Measurements from ENCODE around the gene NRXN3.

Gene NRXN3

DNA sequence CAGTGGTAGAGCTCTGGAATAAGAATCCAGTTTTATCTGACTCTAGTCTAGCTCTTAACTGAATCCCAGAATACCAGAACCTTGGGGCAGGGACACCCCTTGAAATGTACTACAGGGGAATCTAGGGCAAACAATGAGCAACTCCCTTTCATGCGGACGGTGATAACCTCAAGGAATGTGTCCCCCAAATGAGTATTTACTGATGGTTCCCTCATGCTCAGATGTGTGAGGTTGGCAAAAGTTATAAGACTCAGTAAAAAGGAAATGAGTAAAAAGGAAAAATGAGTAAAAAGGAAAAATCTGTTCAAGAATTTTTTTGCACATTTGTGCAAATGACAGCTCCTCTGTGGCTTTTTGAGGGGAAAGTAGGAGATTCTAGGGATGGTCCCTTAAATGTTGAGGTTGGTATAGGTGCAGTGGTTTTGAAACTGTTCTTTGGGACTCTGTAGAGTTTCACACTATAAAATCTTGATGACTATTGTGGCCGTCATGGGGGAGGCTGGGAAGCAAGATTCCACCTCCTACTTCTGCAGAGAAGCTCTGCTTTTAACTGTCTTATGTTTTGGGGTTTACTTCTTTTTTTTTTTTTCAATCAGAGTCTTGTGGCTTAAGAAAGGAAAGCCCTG is 58.6 kb downstream of the NRXN3 start:
- H2AFZ ChIP-seq (ENCODE audit: low read length), result no peak overlapping the region
- TF ChIP-seq, protein P1, sequence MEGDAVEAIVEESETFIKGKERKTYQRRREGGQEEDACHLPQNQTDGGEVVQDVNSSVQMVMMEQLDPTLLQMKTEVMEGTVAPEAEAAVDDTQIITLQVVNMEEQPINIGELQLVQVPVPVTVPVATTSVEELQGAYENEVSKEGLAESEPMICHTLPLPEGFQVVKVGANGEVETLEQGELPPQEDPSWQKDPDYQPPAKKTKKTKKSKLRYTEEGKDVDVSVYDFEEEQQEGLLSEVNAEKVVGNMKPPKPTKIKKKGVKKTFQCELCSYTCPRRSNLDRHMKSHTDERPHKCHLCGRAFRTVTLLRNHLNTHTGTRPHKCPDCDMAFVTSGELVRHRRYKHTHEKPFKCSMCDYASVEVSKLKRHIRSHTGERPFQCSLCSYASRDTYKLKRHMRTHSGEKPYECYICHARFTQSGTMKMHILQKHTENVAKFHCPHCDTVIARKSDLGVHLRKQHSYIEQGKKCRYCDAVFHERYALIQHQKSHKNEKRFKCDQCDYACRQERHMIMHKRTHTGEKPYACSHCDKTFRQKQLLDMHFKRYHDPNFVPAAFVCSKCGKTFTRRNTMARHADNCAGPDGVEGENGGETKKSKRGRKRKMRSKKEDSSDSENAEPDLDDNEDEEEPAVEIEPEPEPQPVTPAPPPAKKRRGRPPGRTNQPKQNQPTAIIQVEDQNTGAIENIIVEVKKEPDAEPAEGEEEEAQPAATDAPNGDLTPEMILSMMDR (IDR thresholded peaks at IDR 0.05; ENCODE audit: low read length), result no peak
- no peak for TF ChIP-seq EZH2 (IDR thresholded peaks at IDR 0.05; ENCODE audit: borderline replicate concordance, low read length)
- no peak overlapping the region for H3K27ac ChIP-seq (ENCODE audit: low read depth, low read length, poor library complexity, severe bottlenecking)
- H3K27me3 ChIP-seq (ENCODE audit: insufficient read depth, low read length), result no peaks in the 10 kb centered on the region
- no peaks in the 10 kb centered on the region for H3K9me3 ChIP-seq (ENCODE audit: low read length)
- no peaks in the 10 kb centered on the region for H3K4me1 ChIP-seq (ENCODE audit: insufficient read depth, low read length, severe bottlenecking)
- no peak overlapping the region for H3K4me2 ChIP-seq (ENCODE audit: low read length)
- no peak overlapping the region for H3K4me3 ChIP-seq (ENCODE audit: low read depth, low read length, poor library complexity, severe bottlenecking)
- H3F3A ChIP-seq (ENCODE audit: insufficient read depth, low read length), result no peaks in the 10 kb centered on the region
- H3K9ac ChIP-seq (ENCODE audit: low read length), result no peak overlapping the region
- H3K79me2 ChIP-seq (ENCODE audit: insufficient read depth, low read length), result no peaks in the 10 kb centered on the region
- no peaks in the 10 kb centered on the region for H3K36me3 ChIP-seq (ENCODE audit: insufficient read depth, low read length)
- H3K9me2 ChIP-seq (ENCODE audit: low read depth, low read length), result no peaks in the 10 kb centered on the region
- no peaks in the 10 kb centered on the region for H4K20me1 ChIP-seq (ENCODE audit: insufficient read depth, low read length)

DNA sequence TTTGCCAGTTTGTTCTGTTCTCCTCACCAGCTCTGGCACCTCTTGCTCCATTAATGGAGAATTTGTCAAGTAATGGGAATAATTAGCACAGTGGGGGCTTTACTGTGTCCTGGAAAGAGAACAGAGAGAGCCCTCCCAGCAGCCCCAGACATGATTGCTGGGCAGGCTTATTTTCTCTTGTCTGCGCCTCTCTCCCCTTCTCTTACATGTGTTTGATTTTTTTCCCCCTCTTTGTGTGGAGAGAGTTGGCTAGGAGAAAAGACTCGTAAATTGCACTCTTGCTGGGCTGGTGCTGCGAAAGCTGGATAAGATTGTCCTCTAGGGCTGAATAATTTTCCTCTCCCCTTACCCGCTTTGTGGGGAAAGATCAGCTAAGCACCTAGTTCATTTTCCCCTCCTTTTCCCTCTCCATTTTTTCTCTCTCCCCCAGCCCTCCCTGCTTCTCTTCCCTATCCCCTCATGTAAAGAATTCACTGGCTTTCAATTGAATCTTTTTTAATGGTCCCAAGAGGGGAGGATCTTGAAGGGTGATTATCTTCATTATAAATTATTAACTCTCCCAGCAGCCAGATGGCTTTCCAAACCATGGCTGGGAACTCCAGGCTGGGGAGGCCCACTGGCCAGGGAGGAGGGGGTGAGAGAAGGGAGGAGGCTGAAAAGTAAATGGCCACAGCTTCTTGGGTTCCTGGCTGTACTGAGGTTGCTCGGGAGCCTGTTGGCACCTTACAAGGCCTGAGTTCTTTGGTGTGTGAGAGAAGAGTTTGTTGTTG is 62.2 kb downstream of the NRXN3 start:
- TF ChIP-seq, protein P1 (IDR thresholded peaks at IDR 0.05; ENCODE audit: low read length), result no peak
- no peak for TF ChIP-seq EZH2 (IDR thresholded peaks at IDR 0.05; ENCODE audit: borderline replicate concordance, low read length)
- H3K9ac ChIP-seq (ENCODE audit: low read length), result no peak overlapping the region
- H3K27ac ChIP-seq (ENCODE audit: low read depth, low read length, poor library complexity, severe bottlenecking), result no peak overlapping the region
- H3K27me3 ChIP-seq (ENCODE audit: insufficient read depth, low read length), result no peaks in the 10 kb centered on the region
- no peak overlapping the region for H2AFZ ChIP-seq (ENCODE audit: low read length)
- no peaks in the 10 kb centered on the region for H3F3A ChIP-seq (ENCODE audit: insufficient read depth, low read length)
- H3K36me3 ChIP-seq (ENCODE audit: insufficient read depth, low read length), result no peaks in the 10 kb centered on the region
- H4K20me1 ChIP-seq (ENCODE audit: insufficient read depth, low read length), result no peaks in the 10 kb centered on the region
- H3K4me2 ChIP-seq (ENCODE audit: low read length), result no peak overlapping the region
- no peaks in the 10 kb centered on the region for H3K79me2 ChIP-seq (ENCODE audit: insufficient read depth, low read length)
- no peaks in the 10 kb centered on the region for H3K9me3 ChIP-seq (ENCODE audit: low read length)
- H3K4me3 ChIP-seq (ENCODE audit: low read depth, low read length, poor library complexity, severe bottlenecking), result no peak overlapping the region
- no peaks in the 10 kb centered on the region for H3K4me1 ChIP-seq (ENCODE audit: insufficient read depth, low read length, severe bottlenecking)
- no peaks in the 10 kb centered on the region for H3K9me2 ChIP-seq (ENCODE audit: low read depth, low read length)

DNA sequence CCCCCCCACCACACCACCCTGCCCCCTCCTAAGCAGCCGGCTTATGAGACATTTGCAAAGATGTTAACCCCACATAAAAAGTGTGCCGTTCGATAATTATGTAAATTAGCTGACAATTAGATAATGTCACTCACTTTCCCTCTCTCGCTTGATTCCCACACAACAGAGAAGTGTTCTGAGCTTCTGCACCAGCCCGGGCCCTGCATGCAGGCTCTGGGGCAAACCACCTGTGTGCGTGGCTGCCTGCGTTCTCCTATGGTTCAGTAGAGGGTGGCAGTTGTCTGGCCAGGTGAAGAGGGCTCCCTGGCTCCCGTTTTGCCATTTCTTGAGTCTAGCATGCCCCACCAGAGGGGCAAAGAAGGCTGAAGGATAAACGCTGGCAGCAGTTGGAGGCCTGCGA is 68.0 kb downstream of the NRXN3 start:
- no peak overlapping the region for H3K4me2 ChIP-seq (ENCODE audit: low read length)
- no peak overlapping the region for H3K27ac ChIP-seq (ENCODE audit: low read depth, low read length, poor library complexity, severe bottlenecking)
- TF ChIP-seq, protein P1 (IDR thresholded peaks at IDR 0.05; ENCODE audit: low read length), result no peak
- no peak for TF ChIP-seq EZH2 (IDR thresholded peaks at IDR 0.05; ENCODE audit: borderline replicate concordance, low read length)
- H3K9me2 ChIP-seq (ENCODE audit: low read depth, low read length), result no peaks in the 10 kb centered on the region
- H3K4me1 ChIP-seq (ENCODE audit: insufficient read depth, low read length, severe bottlenecking), result no peaks in the 10 kb centered on the region
- no peaks in the 10 kb centered on the region for H3K9me3 ChIP-seq (ENCODE audit: low read length)
- H3K9ac ChIP-seq (ENCODE audit: low read length), result no peak overlapping the region
- no peak overlapping the region for H2AFZ ChIP-seq (ENCODE audit: low read length)
- no peaks in the 10 kb centered on the region for H3F3A ChIP-seq (ENCODE audit: insufficient read depth, low read length)
- no peak overlapping the region for H3K4me3 ChIP-seq (ENCODE audit: low read depth, low read length, poor library complexity, severe bottlenecking)
- no peaks in the 10 kb centered on the region for H3K79me2 ChIP-seq (ENCODE audit: insufficient read depth, low read length)
- no peaks in the 10 kb centered on the region for H4K20me1 ChIP-seq (ENCODE audit: insufficient read depth, low read length)
- no peaks in the 10 kb centered on the region for H3K36me3 ChIP-seq (ENCODE audit: insufficient read depth, low read length)
- H3K27me3 ChIP-seq (ENCODE audit: insufficient read depth, low read length), result no peaks in the 10 kb centered on the region; the same call in 1 of the 2 replicates

Data from OCI-LY1 (cell line).